Ishikawa (cell line): Measurements from ENCODE around the gene PLCD4.

ENCODE experiments used
- CEBPB ChIP-seq: IDR thresholded peaks from 2 replicates; pipeline ENCODE4 v1.6.1; 2012
- CREB1 ChIP-seq: IDR thresholded peaks from 2 replicates; pipeline ENCODE4 v1.6.1; 2012; ENCODE audit warnings: low read depth
- EGR1 ChIP-seq: IDR thresholded peaks from 2 replicates; pipeline ENCODE4 v1.6.1; 2012
- EP300 ChIP-seq: IDR thresholded peaks from 2 replicates; pipeline ENCODE4 v1.6.1; 2012; ENCODE audit warnings: borderline replicate concordance
- FOXM1 ChIP-seq: IDR thresholded peaks from 2 replicates; pipeline ENCODE4 v1.6.1; 2012; ENCODE audit warnings: low read depth, borderline replicate concordance
- MAX ChIP-seq: IDR thresholded peaks from 2 replicates; pipeline ENCODE4 v1.6.1; 2012
- NFIC ChIP-seq: IDR thresholded peaks from 2 replicates; pipeline ENCODE4 v1.6.1; 2012
- RAD21 ChIP-seq: IDR thresholded peaks from 2 replicates; pipeline ENCODE4 v1.6.1; 2012; ENCODE audit warnings: low read depth
- TAF1 ChIP-seq: IDR thresholded peaks from 2 replicates; pipeline ENCODE4 v1.6.1; 2012; ENCODE audit warnings: low read depth, mild to moderate bottlenecking
- TCF12 ChIP-seq: IDR thresholded peaks from 2 replicates; pipeline ENCODE4 v1.6.1; 2012; ENCODE audit warnings: low read depth
- TEAD4 ChIP-seq: IDR thresholded peaks from 2 replicates; pipeline ENCODE4 v1.6.1; 2012
- YY1 ChIP-seq: IDR thresholded peaks from 2 replicates; pipeline ENCODE4 v1.6.1; 2012; ENCODE audit warnings: low read depth
- ZBTB7A ChIP-seq: IDR thresholded peaks from 2 replicates; pipeline ENCODE4 v1.6.1; 2012; ENCODE audit warnings: low read depth
- TF ChIP-seq, protein P1 (sequence below): IDR thresholded peaks from 2 replicates; pipeline ENCODE4 v1.6.1; 2012
- TF ChIP-seq, protein P2 (sequence below): IDR thresholded peaks from 2 replicates; pipeline ENCODE4 v1.6.1; 2012; ENCODE audit warnings: low read depth, mild to moderate bottlenecking

Gene PLCD4

DNA sequence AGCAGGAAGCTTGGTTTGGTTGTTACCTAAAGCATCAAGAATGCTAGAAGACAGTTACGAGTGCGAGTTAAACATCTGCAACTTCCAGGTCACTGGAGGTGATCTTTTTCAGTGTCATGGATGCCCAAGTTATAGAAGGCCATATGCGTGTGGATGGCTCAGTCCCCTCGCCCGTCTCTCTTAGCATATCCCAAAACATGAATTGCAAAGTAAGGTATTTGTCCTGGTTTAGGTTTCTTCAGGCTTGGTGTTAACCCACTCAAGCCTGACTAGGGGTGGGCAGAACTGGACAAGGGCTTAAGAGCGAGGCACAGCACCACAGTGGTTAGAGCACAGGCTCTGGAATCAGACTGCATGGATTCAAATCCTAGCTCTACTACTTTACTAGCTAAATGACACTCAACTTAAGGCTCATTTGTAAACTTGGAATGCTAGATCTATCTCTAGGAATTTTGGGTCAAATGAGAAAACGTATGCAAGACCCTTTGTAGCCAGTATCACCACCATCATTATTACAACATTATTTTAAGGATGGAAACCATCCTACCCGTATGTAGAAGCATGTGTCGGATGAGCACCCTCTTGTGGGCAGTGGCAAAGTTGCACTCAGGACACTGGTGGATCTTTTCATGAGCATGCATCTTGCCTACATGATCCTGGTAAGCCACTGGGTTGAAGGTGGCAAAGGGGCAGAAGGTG, 40.5 kb downstream of the PLCD4 start:
- TF ChIP-seq MAX (no peak), TEAD4 (no peak), NFIC (no peak), RAD21 (peak; percentile 75), TCF12 (no peak), TAF1 (no peak), FOXM1 (no peak)
- TF ChIP-seq, protein P1, sequence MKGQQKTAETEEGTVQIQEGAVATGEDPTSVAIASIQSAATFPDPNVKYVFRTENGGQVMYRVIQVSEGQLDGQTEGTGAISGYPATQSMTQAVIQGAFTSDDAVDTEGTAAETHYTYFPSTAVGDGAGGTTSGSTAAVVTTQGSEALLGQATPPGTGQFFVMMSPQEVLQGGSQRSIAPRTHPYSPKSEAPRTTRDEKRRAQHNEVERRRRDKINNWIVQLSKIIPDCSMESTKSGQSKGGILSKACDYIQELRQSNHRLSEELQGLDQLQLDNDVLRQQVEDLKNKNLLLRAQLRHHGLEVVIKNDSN, result no peak

GRCh38 chr2:218648787-218649100, 41.0 kb downstream of the PLCD4 start:
- TF ChIP-seq ZBTB7A (no peak), MAX (no peak), YY1 (no peak), NFIC (no peak), TCF12 (no peak), RAD21 (no peak), EGR1 (no peak), CREB1 (no peak), TAF1 (no peak), EP300 (no peak), TEAD4 (no peak), CEBPB (no peak), FOXM1 (no peak)
- TF ChIP-seq, protein P1, result no peak
- TF ChIP-seq, protein P2, sequence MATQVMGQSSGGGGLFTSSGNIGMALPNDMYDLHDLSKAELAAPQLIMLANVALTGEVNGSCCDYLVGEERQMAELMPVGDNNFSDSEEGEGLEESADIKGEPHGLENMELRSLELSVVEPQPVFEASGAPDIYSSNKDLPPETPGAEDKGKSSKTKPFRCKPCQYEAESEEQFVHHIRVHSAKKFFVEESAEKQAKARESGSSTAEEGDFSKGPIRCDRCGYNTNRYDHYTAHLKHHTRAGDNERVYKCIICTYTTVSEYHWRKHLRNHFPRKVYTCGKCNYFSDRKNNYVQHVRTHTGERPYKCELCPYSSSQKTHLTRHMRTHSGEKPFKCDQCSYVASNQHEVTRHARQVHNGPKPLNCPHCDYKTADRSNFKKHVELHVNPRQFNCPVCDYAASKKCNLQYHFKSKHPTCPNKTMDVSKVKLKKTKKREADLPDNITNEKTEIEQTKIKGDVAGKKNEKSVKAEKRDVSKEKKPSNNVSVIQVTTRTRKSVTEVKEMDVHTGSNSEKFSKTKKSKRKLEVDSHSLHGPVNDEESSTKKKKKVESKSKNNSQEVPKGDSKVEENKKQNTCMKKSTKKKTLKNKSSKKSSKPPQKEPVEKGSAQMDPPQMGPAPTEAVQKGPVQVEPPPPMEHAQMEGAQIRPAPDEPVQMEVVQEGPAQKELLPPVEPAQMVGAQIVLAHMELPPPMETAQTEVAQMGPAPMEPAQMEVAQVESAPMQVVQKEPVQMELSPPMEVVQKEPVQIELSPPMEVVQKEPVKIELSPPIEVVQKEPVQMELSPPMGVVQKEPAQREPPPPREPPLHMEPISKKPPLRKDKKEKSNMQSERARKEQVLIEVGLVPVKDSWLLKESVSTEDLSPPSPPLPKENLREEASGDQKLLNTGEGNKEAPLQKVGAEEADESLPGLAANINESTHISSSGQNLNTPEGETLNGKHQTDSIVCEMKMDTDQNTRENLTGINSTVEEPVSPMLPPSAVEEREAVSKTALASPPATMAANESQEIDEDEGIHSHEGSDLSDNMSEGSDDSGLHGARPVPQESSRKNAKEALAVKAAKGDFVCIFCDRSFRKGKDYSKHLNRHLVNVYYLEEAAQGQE, result no peak

- TF ChIP-seq EGR1 (no peak), TEAD4 (no peak), YY1 (no peak), RAD21 (no peak), CEBPB (no peak), TAF1 (no peak), MAX (no peak), EP300 (no peak), ZBTB7A (no peak)
- TF ChIP-seq, protein P2, result no peak
- TF ChIP-seq, protein P1, result no peak
Observed at GRCh38 chr2:218655751-218656150, 48.1 kb downstream of the PLCD4 start.

GRCh38 chr2:218658671-218659257, 51.1 kb downstream of the PLCD4 start:
- TF ChIP-seq, protein P1, result no peak

GRCh38 chr2:218659258-218659987, 51.7 kb downstream of the PLCD4 start, which contains the start of the genes BCS1L and ZNF142:
Gene BCS1L, plus strand, starts transcription at chr2:218659683. Its CDS starts 1,305 bp downstream, at chr2:218660988.
Gene ZNF142, minus strand, starts transcription at chr2:218659623. Its CDS starts 3,194 bp downstream, at chr2:218656429.
- TF ChIP-seq ZBTB7A (no peak), FOXM1 (no peak; the same call in 1 of the 2 replicates), TCF12 (no peak; the same call in 1 of the 2 replicates), CEBPB (no peak), EGR1 (no peak; the same call in 1 of the 2 replicates), MAX (peak; percentile 97), EP300 (peak; percentile 41; the same call in 1 of the 2 replicates), TEAD4 (no peak), YY1 (peak; percentile 47; the same call in 1 of the 2 replicates), NFIC (no peak), TAF1 (peak; percentile 55), CREB1 (peak; percentile 33; the same call in 1 of the 2 replicates), RAD21 (no peak)
- TF ChIP-seq, protein P1, result peak; percentile 29; the same call in 1 of the 2 replicates
- TF ChIP-seq, protein P2, result no peak
